Prostate gland (tissue), 2 donors: ENCODE results near the gene POU6F2.

Source experiments
- POLR2A ChIP-seq: fragments of 450-650 bp; IDR thresholded peaks from one replicate; pipeline ENCODE4 v1.6.1; 2016; ENCODE audit warnings: antibody characterized with exemption, mild to moderate bottlenecking
- POLR2AphosphoS5 ChIP-seq: sonication (generic); formaldehyde crosslinking; IDR thresholded peaks from one replicate; pipeline ENCODE4 v1.6.1; 2017; ENCODE audit warnings: antibody characterized with exemption
- TF ChIP-seq, protein P1 (sequence below), 4 experiments: fragments of 200-600 bp in 2 of 4; fragments of 450-650 bp in 2 of 4; sonication (generic) in 2 of 4; IDR thresholded peaks; 1 replicate in 3 of 4; 2 replicates in 1 of 4; pipeline ENCODE4 v1.5.1; 2016 to 2019; ENCODE audit warnings: antibody characterized with exemption in 4 of 4, mild to moderate bottlenecking in 2 of 4, moderate library complexity in 2 of 4

DNA sequence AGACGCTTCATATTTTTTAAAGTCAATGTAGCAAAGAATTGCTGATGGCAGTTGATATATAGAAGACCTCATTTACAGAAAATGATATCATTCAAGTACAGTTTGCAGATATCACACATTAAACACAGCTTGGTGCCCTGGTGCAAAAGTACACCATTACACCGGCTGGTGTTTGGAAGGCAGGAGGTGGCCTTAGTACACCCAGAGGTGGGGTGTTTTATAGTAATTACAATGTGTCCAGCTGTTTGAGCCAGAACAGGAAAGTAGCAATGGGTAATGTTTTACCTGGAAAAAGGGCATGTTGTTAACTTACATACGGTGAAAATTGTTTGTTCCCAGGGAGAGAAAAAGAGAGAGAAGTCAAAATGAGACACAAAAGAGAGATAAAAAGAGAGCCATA is 485.5 kb downstream of the POU6F2 start:
- TF ChIP-seq, protein P1, sequence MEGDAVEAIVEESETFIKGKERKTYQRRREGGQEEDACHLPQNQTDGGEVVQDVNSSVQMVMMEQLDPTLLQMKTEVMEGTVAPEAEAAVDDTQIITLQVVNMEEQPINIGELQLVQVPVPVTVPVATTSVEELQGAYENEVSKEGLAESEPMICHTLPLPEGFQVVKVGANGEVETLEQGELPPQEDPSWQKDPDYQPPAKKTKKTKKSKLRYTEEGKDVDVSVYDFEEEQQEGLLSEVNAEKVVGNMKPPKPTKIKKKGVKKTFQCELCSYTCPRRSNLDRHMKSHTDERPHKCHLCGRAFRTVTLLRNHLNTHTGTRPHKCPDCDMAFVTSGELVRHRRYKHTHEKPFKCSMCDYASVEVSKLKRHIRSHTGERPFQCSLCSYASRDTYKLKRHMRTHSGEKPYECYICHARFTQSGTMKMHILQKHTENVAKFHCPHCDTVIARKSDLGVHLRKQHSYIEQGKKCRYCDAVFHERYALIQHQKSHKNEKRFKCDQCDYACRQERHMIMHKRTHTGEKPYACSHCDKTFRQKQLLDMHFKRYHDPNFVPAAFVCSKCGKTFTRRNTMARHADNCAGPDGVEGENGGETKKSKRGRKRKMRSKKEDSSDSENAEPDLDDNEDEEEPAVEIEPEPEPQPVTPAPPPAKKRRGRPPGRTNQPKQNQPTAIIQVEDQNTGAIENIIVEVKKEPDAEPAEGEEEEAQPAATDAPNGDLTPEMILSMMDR (IDR thresholded peaks at IDR 0.05): no peak
- TF ChIP-seq POLR2A (no peak), POLR2AphosphoS5 (no peak)
